HG02642 (cell line): ENCODE data around the gene LRRK1.
"Not testable (repeated sequence)": the region's sequence is repeated elsewhere in the genome, so short reads cannot be mapped to it uniquely, and the experiment has no call there.

ENCODE experiments used
- ATAC-seq: cut with Tn5 transposase; IDR thresholded peaks from one replicate; pipeline ENCODE4 v1.9.1; 2021; ENCODE audit warnings: mild to moderate bottlenecking; ENCODE audit not compliant: unreplicated experiment, poor library complexity

Gene LRRK1

DNA sequence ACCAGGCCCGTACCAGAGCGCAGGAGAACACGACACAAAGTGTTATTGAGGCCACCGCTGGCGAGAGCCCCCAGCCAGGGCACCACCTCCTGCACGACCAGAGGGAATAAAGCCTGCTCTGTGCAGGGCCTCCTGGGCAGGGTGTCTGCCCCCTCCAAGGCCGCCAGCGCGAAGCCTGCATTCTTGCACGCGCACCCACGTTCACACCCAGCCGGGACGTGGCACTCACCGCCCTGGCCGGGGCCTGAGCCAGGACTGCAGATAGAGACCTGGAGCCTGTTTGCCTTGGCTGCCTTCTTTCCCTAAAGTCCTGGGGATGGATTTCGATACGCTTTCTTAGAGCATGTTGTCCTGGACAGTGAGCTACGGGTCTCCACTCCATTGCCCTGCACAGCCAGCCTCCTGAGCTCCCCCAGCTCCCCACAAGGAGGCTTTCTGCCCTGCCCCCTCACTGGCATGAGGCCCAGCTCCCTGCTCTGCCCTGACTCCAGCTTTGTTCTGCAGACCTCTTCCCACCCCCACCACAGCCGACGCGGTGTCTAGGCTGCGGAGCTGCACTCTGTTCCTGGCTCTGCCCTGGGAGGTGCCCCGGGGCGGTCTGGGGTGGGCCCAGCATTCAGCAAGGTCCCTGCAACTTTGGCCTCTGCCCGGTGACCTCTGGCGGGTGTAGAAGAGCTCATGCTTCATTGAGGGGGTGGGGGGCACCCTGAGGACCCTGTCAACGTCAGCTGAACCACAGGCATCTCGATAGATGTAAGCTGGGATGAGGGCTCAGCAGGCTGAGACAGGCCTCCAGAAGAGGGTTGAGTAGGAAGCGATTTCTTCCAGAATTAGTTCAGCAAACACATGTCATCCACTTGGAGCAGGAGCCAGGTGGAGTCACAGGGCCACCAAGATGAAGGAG lies 145.0 kb downstream of the LRRK1 start:
- ATAC-seq: no peak

GRCh38 chr15:101064795-101065569 lies 145.8 kb downstream of the LRRK1 start:
- ATAC-seq: no peak

GRCh38 chr15:101065570-101066221 lies 146.5 kb downstream of the LRRK1 start:
- ATAC-seq: no peak

DNA sequence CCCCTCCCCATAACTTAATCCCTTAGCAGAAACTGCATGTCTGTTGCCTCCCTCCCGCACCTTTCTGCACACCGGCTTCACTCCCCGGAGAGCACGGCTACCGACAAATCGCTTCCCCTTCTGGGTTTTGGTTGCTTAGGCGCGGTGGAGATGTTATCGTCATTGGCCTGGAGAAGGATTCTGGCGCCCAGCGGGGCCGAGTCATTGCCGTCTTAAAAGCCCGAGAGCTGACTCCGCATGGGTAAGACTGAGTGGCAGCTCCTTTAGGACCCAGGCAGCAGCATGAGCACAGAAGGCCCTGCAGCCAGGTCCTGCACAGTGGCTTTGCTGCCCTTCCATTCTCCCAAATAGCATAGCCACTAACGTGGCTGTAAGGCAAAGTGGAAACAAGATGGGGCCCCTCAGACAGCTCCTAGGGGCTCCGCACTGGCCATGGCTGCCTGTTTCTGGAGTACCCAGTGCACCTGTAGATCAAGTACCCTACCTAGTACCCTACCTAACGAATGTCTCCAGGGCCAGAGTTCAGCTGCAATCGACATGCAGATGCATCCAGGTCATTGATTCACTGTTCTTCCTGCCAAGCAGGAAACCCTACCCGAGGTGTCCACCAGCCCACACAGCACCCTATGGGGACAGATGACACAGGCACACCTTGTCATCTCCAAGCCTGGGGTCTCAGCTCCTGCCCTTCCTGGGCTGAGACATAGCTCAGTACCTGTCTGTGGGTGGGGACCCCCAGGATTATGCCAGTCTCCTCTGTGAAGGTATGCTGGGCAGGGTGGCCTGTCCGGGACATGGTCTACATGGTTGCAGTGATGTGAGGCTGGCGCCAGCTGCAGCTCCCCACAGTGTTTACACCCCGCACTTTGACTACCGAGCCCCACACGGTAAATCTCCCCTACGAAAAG lies 147.6 kb downstream of the LRRK1 start:
- ATAC-seq: no peak

DNA sequence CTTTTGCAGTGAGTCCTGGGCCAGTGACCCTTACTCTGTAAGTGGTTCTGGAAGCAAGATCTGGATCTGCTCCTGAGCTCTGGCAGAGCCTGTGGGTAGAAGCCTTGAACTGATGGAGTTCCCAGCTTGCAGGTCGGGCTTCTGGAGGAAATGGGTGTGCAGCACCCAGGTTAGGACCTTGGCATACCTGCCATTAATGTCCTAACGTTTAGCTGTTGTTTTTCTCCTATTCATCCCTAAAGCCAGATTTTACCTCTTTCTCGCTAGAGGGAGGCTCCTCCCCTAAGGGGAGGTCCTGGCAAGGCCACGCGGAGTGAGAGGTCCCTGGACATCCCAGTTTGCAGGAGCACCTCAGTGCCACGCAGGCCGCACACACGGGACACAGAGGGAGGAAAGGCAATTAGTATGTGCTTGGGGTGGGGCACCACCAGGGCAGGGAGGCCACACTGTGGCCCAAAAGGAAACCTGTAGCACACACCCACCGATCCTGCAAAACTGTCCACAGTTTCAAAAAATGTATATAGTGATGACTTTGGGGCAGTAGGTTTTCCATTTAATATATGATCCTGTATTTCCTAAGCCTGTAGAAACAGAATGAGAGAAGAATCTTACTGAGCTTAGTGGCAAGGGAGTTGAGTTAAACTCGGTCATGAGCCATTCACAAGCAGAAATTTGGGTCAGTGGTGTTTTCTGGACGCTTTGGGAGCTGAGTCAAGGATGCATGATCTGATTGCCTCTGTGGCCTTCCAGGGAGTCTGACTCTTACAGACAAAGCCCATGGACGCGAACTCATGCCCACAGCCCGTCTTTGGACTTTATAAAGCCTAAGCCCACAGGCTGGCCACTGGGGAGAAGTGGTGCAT lies 148.7 kb downstream of the LRRK1 start:
- no peak for ATAC-seq

DNA sequence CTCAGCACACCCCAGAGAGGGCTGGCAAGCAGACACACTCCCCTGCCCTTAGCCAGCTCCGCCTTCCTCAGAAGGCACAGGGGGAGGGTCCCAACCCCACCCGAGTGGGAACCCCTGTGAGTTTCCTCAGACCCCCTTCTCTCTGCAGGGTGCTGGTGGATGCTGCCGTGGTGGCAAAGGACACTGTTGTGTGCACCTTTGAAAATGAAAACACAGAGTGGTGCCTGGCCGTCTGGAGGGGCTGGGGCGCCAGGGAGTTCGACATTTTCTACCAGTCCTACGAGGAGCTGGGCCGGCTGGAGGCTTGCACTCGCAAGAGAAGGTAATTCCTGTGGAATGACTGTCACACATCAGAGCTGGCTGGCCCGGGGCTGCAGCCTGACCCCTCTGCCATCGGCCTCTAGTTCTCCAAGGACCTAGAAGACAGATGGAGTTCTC lies 149.4 kb downstream of the LRRK1 start:
- no peak for ATAC-seq

DNA sequence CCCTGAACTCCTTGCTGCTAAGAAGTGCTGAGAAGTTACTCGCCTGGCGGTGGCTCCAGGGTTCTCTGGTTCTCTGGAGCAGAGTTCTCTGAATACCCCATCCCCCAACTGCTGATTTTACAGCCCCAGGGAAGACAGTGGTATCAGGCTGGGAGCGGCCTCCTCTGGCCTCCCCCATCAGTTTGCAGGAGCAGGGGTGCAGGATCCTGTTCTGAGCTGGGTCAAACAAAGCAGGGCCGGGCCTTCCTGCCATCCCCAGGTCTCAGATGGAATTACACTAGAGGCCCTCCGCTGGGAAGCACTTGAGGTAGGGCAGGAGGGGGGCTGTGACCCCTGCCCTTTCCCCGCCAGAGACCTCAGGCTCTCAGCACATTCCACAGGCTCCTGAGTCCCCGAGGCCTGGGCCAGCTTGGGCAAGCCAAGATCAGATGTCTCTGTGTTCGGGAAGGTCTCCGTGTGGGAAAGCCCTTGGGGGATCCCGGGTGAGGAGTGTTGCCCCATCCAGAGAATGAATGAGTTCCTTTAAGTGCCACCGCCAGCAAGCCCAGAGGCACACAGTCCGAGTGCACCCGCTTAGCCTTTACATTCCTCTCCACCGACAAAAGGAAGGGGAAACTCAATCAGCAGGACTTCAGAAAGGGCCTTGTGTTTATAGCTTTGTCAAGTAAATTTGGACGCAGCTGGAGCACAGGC lies 149.9 kb downstream of the LRRK1 start:
- ATAC-seq: no peak

DNA sequence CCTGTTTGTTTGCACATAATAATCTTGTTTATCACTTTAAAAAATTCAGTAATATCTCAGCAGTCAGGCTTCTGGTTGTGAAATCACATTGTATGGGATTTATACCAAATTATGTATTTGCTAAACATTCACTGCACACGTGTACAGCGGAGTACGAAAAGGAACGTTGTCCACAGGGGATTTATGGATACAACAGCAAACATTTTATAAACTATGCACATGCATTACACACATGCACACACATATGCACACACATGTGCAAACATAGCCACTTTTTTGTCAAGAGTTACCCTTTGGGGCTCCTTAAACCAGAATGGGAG lies 150.5 kb downstream of the LRRK1 start:
- no peak for ATAC-seq

- ATAC-seq: no peak
Measured at GRCh38 chr15:101070024-101070423, 150.9 kb downstream of the LRRK1 start.

DNA sequence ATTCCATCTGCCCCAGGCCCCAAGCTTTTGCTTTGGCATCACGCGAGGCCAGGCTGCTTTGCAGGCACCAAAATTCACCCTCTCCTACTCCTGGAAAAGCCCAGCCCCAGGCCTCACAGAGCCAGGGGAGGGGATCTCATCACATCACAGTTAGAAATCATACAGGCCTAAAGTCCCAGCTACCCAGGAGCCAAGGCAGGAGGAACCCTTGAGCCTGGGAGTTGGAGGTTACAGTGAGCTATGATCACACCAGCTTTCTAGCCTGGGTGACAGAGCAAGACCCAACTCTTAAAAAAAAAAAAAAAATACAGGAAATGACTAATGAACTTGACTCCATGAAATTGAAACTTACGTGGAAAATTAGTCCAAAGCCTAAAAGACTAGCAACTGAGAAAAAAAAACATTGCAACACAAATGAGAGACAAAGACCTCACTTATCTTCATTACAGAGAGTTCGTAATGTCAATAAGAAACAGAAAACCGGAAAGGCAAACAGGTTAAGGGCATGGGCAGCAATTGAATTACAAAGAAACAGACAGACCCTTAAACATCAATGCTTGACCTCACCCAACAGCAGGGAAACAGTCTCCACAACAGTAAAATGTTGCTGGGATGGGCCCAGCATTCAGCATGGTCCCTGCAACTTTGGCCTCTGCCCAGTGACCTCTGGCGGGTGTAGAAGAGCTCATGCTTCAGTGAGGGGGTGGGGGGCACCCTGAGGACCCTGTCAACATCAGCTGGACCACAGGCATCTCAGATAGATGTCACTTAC lies 151.5 kb downstream of the LRRK1 start:
- no peak for ATAC-seq

GRCh38 chr15:101071651-101072050 lies 152.5 kb downstream of the LRRK1 start:
- no peak for ATAC-seq

DNA sequence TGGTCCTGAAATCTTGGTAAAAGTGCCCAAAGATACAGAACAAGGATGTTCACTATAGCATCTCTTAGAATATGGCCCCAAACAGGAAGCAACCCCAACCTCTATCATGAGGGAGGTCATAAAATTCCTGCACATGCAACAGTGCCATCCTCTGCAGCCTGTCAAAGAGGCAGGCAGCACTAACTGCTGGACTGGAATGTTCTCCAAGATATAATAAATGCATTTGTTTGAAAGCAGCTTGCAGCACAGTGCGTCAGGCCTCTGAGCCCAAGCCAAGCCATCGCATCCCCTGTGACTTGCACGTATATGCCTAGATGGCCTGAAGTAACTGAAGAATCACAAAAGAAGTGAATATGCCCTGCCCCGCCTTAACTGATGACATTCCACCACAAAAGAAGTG lies 153.1 kb downstream of the LRRK1 start:
- not testable (repeated sequence) for ATAC-seq

DNA sequence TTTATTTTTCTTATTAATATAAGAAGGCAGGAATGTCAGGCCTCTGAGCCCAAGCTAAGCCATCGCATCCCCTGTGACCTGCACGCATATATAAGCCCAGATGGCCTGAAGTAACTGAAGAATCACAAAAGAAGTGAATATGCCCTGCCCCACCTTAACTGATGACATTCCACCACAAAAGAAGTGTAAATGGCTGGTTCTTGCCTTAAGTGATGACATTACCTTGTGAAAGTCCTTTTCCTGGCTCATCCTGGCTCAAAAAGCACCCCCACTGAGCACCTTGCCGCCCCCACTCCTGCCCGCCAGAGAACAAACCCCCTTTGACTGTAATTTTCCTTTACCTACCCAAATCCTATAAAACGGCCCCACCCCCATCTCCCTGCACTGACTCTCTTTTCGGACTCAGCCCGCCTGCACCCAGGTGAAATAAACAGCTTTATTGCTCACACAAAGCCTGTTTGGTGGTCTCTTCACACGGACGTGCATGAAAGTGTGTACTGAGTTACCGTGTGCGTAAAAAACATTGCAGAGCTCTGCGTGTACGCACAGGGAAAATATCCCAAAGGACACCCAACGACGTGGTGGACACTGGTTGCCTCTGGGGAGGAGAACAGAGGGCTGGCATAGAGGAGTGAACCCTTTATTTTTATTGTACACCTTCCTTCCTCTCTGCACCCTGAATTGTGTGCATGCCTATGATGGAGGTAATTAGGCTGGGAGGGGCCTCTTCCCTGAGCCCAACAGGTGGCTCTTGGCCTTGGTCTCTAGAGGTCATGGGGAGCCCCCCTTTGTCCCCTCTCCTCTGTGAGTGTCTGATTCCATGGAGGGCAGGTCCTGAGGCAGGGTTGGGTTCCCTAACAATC lies 158.9 kb downstream of the LRRK1 start:
- not testable (repeated sequence) for ATAC-seq

- ATAC-seq: no peak
Measured at GRCh38 chr15:101078669-101079323, 159.6 kb downstream of the LRRK1 start.

DNA sequence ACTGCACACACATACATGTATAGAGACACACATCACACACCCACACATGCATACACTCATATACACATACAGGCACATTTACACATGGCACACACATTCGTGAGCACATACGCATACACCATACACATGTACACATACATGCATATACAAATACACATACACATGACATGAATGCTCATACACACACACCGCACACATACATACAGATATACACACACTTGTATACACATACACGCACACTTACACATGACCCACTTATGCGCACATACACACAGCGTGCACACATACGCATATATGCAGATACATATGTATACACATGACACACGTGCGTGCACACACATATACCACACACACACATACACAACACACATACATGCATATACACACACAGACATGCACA lies 162.7 kb downstream of the LRRK1 start:
- no peak for ATAC-seq

DNA sequence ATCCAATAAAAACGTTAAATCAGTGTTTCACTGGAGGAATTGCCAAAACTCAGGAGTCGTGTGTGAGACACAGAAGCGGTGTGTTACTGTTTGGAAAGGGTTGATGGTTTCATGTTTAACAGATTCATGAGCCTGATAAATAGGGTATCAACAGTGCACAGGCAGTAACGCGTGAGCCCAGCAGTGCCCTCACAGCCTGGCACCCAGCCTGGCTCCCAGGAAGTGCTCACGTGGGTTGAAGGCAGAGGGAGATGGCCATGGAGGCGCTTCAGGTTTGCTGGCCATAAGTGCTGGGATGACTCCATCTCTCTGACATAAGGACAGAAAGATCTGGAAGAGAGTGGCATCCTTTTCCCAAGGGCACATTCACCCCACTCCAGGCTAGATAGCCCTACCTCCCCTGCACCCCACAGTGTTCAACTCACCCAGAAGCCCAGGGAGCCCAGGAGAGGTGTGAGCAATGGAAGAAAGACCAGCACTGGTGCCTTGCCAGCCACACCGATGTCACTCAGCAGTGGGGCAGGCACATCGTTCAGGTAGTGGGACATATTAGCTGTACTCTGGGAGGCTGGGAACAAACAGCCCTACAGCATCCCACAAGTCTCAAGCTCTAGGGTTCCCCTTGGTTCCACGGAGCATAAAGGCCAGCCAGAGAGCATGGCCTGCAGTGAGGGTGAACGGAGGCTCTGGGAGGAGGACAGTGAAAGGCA lies 164.3 kb downstream of the LRRK1 start:
- no peak for ATAC-seq
